ENCODE data around the gene KRTAP4-4.
"Not testable (repeated sequence)": the region's sequence is repeated elsewhere in the genome, so short reads cannot be mapped to it uniquely, and the experiment has no call there.

KRTAP4-4 gene

GRCh38 chr17:41147531-41148204, 12.9 kb downstream of the KRTAP4-4 start:
- no peak for DNase-seq

DNA sequence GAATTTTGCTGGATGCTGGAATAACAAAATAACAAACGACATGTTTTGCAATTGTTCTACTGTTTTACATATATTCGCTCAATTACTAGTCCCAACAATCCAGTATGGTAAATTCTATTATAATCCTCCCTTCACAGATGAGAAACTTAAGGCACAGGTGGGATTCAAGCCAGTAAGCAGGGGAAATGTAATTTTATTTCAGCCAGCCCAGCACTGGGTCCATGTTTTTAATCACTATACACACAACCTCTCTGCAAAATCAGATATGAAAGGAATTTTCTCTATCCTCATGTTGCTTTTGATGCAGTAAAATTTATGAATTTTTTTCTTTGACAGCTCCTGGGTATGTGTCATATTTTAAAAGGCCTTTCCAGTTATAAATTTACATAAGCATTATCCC, 15.3 kb downstream of the KRTAP4-4 start:
- DNase-seq = no peak

DNA sequence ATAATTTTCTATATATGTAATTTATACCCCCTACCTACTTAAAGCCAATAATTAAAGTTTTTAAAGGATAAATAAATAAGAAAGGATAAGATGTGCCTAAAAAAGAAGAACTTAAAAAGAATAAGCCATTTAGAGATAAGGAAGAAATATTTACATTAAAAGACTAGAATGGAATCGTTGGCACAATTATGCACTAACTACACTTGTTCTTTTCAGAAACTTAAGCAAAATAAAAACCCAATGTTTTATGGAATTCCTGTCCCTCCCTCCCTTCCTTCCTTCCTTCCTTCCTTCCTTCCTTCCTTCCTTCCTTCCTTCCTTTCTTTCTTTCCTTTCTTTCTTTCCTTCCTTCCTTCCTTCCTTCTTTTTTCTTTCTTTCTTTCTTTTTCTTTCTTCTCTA, 15.7 kb downstream of the KRTAP4-4 start:
- no peak for DNase-seq

GRCh38 chr17:41141361-41141760, 19.2 kb downstream of the KRTAP4-4 start:
- DNase-seq = no peak

GRCh38 chr17:41140360-41141131, 20.0 kb downstream of the KRTAP4-4 start, which contains the start of gene KRTAP4-6:
KRTAP4-6 (minus strand) TSS chr17:41140544; CDS start chr17:41140487, 57 bp downstream.
- no peak for DNase-seq

DNA sequence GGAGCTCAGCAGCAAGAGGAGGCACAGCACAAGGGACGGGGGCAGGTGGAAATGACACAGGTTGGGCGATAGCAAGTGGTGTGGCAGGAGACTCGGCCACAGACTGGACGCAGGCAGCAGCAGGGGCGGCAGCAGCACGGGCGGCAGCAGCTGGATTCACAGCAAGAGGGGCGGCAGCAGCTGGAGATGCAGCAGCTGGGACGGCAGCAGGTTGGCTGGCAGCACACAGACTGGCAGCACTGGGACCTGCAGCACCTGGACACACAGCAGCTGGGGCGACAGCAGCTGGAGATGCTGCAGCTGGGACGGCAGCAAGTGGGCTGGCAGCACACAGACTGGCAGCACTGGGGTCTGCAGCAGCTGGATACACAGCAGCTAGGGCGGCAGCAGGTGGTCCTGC, 20.7 kb downstream of the KRTAP4-4 start:
- not testable (repeated sequence) for DNase-seq

DNA sequence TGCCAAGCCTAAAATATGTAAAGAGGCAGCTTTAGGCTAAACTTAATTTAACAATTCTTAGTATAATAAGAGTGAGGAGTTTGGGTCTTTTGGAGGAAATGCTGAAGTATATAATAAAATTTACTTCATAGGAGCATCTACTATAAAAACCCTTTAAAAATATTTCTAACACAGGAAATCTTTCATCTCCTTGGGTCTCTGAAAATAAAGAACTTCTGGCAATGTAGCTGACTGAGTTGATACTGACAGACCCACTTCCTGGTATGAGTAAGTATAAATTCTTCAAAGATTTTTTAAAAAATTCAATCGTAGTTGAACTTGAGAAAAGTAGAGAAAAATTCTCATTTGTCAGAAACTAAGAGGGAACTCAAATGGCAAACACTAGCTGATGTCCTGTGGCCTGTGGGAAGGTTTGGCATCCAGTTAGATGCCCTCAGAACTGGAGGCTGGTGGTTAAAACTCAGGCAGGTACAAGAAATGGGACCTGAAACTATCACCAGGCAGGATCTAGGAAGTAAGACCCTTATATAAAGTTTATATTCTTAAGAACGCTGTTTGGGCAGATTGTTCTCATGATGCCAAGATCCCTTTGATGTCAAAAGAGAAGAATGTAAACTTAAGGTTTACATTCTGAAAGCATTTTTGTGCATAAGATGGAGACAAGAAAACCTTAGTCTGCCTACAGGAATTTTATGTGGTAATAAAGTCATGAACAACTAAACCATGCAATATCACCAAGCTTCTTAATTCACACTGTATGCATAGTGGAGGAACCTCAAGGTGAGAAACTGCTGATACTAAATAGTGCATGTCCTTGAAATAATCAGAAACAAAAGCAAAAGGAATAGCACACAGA, 26.4 kb downstream of the KRTAP4-4 start:
- DNase-seq = no peak

- no peak for DNase-seq
Measured at GRCh38 chr17:41131979-41132378, 28.6 kb downstream of the KRTAP4-4 start.

DNA sequence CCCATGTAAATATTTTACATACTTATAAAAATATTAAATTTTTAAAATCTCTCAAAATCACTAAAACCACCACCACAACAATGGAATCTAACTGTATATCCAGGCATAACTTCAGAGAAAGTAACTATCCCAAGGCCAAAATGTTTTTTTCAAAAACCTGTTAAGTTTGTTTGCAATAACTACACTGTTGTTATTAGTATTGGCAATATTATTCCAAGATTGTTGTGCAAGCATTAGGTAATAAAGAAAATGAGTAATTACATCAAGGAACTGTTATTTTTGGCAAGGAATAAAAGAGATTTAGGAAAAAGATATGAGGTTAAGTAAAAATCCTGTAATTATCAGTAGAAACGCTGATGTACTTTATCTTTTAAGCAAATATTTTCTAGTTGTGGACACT, 33.2 kb downstream of the KRTAP4-4 start:
- DNase-seq = no peak

DNA sequence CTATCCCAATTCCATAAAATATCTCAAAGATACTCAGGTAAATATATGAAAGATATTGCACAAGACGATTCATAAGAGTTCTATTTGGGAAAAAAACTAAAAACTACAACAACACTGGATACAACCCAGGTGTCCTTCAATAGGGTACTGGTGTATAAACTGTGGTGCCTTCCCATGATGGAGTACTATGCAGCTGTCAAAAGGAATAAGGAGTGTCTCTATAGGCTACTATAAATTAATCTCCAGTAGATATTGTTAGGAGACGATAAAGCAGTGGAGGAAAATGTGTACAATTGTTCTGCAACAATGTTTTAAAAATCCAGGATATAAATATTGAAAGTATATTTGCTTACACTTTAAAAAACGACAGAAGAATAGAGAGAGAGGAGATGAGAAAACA, 34.1 kb downstream of the KRTAP4-4 start:
- no peak for DNase-seq

DNA sequence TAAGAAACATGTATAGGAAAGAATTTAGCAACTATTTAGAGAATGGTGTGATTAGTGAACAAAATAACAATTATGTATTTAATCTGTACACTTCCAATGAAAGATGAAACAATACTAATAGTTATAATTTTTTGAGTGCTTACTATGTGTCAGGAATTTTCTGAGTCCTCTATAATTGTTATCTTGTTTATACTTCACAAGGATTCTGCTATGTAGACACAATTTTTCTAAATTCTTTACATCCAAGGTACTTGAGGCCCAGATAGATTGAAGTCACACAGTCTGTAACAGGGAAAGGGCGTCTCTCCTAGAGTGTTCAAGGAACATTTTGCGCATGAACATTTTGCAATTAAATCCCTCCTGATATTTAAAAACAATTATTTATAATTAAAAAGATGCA, 35.5 kb downstream of the KRTAP4-4 start:
- DNase-seq = no peak

GRCh38 chr17:41123991-41124371, 36.6 kb downstream of the KRTAP4-4 start, which contains the start of gene KRTAP4-12:
KRTAP4-12 (minus strand) TSS chr17:41124182; CDS start chr17:41124122, 60 bp downstream.
- not testable (repeated sequence) for DNase-seq

GRCh38 chr17:41123292-41123990, 37.1 kb downstream of the KRTAP4-4 start:
- peak in 1 of 2 donors; percentile 4 for DNase-seq

DNA sequence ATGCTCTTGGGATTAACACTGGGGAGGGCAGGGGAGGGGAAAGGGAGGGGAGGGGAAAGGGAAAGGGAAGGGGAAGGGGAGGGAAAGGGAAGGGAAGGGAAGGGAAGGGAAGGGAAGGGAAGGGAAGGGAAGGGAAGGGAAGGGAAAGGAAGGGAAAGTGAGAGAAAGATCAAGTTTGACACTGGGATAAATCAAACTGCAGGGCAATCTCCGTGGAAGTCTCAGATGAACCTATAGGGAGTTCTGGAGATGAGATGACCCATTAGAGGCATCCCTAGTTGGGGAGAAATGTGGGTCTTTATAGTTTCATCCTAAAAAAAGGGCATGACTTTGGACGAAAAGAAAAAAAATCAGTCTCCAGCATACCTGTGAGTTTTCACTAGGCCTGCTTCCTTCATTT, 38.8 kb downstream of the KRTAP4-4 start:
- DNase-seq = no peak

DNA sequence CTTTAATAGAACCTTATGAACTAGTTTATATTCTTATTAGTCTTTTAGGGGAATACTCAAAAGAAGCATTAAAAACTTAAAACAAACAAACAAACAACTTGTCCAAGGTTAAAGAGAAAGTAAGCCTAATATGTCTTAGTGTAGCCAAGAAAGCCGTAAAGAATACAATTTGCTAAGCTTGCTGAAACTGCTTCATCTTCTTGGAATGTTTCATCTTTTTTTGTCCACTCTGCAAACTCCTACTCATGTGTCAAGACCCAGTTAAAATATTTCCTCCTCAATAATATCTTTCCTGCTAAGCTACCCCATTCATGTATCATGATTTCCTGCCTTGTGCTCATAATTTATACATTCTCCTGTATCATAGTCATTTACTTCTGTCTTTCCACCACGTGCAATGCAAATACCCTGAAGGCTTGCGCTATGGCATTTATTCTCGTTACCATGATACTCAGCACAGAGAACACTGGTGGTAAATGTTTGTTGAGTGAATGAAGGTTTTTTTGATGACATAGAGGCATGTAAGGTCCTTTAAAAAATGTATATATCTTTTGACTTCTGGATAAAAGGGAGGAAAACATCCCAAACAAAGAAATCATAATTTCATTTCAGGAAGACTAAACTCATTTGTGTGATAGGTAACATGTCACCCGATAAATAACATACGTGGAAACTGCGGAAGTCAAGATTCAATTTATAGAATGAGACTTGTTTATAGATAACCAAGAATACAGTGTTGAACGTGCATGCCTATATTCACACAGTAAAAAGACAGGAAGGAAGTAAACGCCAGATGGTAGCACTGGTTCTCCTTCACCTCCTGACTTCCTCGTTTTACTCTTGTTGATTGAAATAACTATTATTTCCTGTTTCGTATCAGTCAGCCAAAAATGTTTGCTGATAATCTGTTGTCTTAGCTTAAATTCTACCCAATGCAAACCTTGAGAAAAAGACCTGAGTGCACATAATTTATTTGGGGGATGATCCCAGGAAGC, 40.6 kb downstream of the KRTAP4-4 start:
- DNase-seq = peak; percentile 26 to 34

- DNase-seq = no peak
Measured at GRCh38 chr17:41118721-41119120, 41.8 kb downstream of the KRTAP4-4 start.

GRCh38 chr17:41117846-41118386, 42.6 kb downstream of the KRTAP4-4 start, which contains the start of gene KRTAP4-11:
KRTAP4-11 (minus strand) TSS chr17:41118373; CDS start chr17:41118315, 58 bp downstream.
- DNase-seq = not testable (repeated sequence)

GRCh38 chr17:41116297-41116696, 44.3 kb downstream of the KRTAP4-4 start:
- peak in 1 of 2 donors; percentile 43 for DNase-seq

DNA sequence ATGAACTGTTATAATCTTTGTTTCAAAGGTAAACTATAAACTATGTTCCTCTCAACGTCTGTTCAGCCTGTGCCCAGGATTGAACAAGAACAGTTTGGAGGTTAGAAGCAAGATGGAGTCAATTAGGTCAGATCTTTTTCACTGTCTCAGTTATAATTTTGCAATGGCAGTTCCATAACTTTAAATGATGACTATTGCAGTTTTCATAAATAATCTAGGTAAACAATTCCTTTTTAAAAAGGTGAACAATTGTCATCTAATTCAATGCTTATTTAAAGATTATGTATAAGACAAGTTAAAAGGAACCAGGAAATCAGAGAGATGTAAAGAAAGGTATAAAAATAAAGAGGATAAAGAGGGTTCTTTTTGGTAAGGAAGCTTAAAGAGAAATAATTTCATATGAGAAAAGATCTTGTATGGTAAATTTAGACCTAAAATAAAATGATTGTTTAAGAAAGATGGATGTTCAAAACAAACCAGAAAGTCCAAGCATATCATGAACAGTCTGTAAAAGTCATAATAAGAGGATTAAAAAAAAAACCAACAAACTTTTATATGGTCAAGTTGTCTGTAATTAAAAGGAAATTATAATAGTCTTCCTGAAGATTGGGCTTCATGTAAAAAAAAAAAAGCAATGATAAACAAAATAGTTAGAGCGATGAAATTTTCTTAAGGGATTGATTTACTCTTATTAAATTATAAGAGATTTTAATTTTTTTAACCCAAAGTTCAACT, 49.2 kb downstream of the KRTAP4-4 start:
- DNase-seq = no peak
